GM03348 (cell line): ENCODE data around the gene CDC123.
"Not testable (repeated sequence)": the region's sequence is repeated elsewhere in the genome, so short reads cannot be mapped to it uniquely, and the experiment has no call there.

ENCODE experiments used
- DNase-seq: peaks from one replicate; pipeline ENCODE4 v3.0.0; 2012; ENCODE audit warnings: low spot score

CDC123 gene

GRCh38 chr10:12235796-12236195 is 39.8 kb downstream of the CDC123 start:
- DNase-seq, result no peak

GRCh38 chr10:12237265-12238220 is 41.6 kb downstream of the CDC123 start:
- no peak for DNase-seq

GRCh38 chr10:12238821-12239220 is 42.8 kb downstream of the CDC123 start:
- no peak for DNase-seq

- no peak for DNase-seq
Observed at GRCh38 chr10:12241810-12242529, 46.0 kb downstream of the CDC123 start.

- DNase-seq, result no peak
Observed at GRCh38 chr10:12243864-12244620, 48.1 kb downstream of the CDC123 start.

- no peak for DNase-seq
Observed at GRCh38 chr10:12250181-12250580, 54.2 kb downstream of the CDC123 start.

- not testable (repeated sequence) for DNase-seq
Observed at GRCh38 chr10:12250702-12251101, 54.7 kb downstream of the CDC123 start.

GRCh38 chr10:12251581-12251980 is 55.6 kb downstream of the CDC123 start:
- DNase-seq, result no peak

GRCh38 chr10:12252882-12253546 is 57.0 kb downstream of the CDC123 start:
- peak; percentile 17 for DNase-seq

GRCh38 chr10:12255048-12255447 is 59.1 kb downstream of the CDC123 start:
- DNase-seq, result no peak

- no peak for DNase-seq
Observed at GRCh38 chr10:12259988-12260387, 64.0 kb downstream of the CDC123 start.

GRCh38 chr10:12262278-12262981 is 66.4 kb downstream of the CDC123 start:
- DNase-seq, result no peak

- peak; percentile 92 for DNase-seq
Observed at GRCh38 chr10:12264204-12264940, 68.4 kb downstream of the CDC123 start.

- DNase-seq, result no peak
Observed at GRCh38 chr10:12269056-12269455, 73.1 kb downstream of the CDC123 start.

- no peak for DNase-seq
Observed at GRCh38 chr10:12271210-12271540, 75.2 kb downstream of the CDC123 start.

GRCh38 chr10:12277862-12278261 is 81.9 kb downstream of the CDC123 start:
- not testable (repeated sequence) for DNase-seq

GRCh38 chr10:12279281-12279680 is 83.3 kb downstream of the CDC123 start:
- no peak for DNase-seq

GRCh38 chr10:12287772-12288171 is 91.8 kb downstream of the CDC123 start:
- DNase-seq, result no peak

GRCh38 chr10:12297784-12298183 is 101.8 kb downstream of the CDC123 start:
- not testable (repeated sequence) for DNase-seq

GRCh38 chr10:12299222-12299965 is 103.4 kb downstream of the CDC123 start:
- no peak for DNase-seq
